Ascending aorta (tissue), 2 donors: ENCODE measurements around the gene OXNAD1. TPM values are rescaled to one million over a fixed set of nuclear protein-coding genes. Genes with fewer than 3 reads are reported as not detected.

Experiments used
- DNase-seq, 2 donors: peaks; one replicate each; pipeline ENCODE4 v3.0.0-alpha.2; 2019; ENCODE audit warnings: low spot score in 2 of 2
- H3K27ac ChIP-seq, 2 donors: fragments of 200-600 bp; sonication (generic); one replicate each; pipeline ENCODE4 v1.5.1; 2016 to 2017; ENCODE audit warnings: mild to moderate bottlenecking in 1 of 2
- H3K27me3 ChIP-seq: fragments of 200-600 bp; sonication (generic); one replicate; pipeline ENCODE4 v1.5.1; 2017
- H3K36me3 ChIP-seq, 2 donors: fragments of 200-600 bp; sonication (generic); one replicate each; pipeline ENCODE4 v1.5.1; 2016
- H3K4me1 ChIP-seq, 2 donors: fragments of 200-600 bp; sonication (generic); one replicate each; pipeline ENCODE4 v1.5.1; 2016 to 2017; ENCODE audit warnings: mild to moderate bottlenecking in 1 of 2
- H3K4me3 ChIP-seq, 2 donors: fragments of 200-600 bp; sonication (generic); one replicate each; pipeline ENCODE4 v1.5.1; 2016 to 2017; ENCODE audit warnings: mild to moderate bottlenecking in 1 of 2
- H3K9me3 ChIP-seq, 2 donors: fragments of 200-600 bp; sonication (generic); one replicate each; pipeline ENCODE4 v1.5.1; 2016
- intact Hi-C: fragments of 100-400 bp; cut with DNase I; formaldehyde crosslinking; loops from one replicate; pipeline ENCODE4 v1.15.1; 2023
- total RNA-seq: library from RNA; depleted of rRNA; stranded (reverse); fragments of >200 nt; gene quantifications from one replicate; pipeline ENCODE4 v1.1.0, GENCODE V29; 2016
- TF ChIP-seq, protein P1 (sequence below), 3 experiments: fragments of 200-600 bp in 2 of 3; fragments of 450-650 bp in 1 of 3; sonication (generic) in 2 of 3; IDR thresholded peaks; one replicate each; pipeline ENCODE4 v1.5.1; 2016 to 2019; ENCODE audit warnings: antibody characterized with exemption in 3 of 3, mild to moderate bottlenecking in 1 of 3, moderate library complexity in 1 of 3

The OXNAD1 gene
- total RNA-seq, 1 donor from 2014 or later = 6.9 TPM

DNA sequence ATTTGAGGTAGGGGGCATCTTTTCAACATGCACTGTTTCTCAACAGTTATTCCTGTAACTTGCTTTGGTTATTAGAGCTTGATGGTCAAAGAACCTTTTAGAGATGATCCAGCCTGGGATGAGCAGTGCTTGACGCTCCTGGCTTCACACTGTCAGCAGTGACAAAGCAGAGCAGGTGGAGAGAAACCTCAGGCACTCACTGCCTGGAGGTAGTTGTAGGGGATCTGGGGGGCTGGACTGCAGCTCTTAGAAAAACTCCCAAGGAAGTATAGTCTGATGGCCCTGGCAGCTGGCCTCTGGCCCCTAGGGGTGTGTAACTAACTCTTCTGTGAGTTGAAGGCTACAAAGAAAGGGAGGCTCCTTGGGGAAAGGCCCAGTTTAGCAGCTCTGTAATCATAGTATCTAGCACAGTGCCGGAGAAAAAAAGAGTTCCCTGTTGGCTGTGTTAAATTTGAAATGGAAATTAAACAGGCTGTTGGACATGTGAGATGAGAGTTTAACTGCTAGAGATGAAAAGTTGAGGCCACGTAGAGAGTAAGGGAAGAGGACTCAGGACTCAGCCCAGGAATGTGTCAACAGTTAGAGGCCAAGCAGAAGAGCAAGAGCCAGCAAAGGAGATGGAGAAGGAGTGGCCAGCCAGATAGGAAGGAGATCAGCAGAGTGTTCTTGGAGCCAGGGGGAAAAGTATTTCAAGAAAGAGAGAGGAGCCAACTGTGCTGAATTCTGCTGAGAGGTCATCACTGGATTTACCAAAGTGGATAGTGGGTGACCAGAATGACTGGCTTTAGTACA lies 14.2 kb downstream of the OXNAD1 start:
- peaks cover 2 to 9% of the 10 kb centered on the region in 2 donors for H3K36me3 ChIP-seq
- DNase-seq = no peak
- TF ChIP-seq, protein P1, sequence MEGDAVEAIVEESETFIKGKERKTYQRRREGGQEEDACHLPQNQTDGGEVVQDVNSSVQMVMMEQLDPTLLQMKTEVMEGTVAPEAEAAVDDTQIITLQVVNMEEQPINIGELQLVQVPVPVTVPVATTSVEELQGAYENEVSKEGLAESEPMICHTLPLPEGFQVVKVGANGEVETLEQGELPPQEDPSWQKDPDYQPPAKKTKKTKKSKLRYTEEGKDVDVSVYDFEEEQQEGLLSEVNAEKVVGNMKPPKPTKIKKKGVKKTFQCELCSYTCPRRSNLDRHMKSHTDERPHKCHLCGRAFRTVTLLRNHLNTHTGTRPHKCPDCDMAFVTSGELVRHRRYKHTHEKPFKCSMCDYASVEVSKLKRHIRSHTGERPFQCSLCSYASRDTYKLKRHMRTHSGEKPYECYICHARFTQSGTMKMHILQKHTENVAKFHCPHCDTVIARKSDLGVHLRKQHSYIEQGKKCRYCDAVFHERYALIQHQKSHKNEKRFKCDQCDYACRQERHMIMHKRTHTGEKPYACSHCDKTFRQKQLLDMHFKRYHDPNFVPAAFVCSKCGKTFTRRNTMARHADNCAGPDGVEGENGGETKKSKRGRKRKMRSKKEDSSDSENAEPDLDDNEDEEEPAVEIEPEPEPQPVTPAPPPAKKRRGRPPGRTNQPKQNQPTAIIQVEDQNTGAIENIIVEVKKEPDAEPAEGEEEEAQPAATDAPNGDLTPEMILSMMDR (IDR thresholded peaks at IDR 0.05) = no peak
- H3K9me3 ChIP-seq = no peaks in the 10 kb centered on the region
- intact Hi-C loops = no loop called here
- H3K4me3 ChIP-seq = no peak overlapping the region
- H3K4me1 ChIP-seq = no peaks in the 10 kb centered on the region
- H3K27ac ChIP-seq = no peak overlapping the region
- no peaks in the 10 kb centered on the region for H3K27me3 ChIP-seq

DNA sequence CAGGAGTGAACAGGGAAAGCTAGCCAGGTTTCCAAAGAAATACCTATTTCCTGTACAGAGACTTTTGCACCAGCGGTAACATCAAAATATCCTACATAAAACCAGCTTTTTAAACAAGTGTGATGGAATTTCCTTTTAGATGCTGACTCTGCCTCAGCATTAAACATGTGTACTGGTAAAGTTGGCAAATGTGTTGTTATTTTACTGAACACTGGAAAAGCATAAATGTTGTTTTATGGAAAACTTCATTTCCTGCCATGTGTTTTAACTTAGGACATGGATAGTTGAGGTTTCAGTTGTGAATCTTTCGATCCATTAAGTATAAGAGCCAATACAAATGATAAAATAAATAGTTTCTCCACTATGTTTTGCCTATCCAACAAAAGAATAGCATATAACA lies 15.7 kb downstream of the OXNAD1 start:
- H3K27me3 ChIP-seq = no peaks in the 10 kb centered on the region
- no peaks in the 10 kb centered on the region for H3K9me3 ChIP-seq
- DNase-seq = no peak
- H3K36me3 ChIP-seq = peaks cover 2 to 9% of the 10 kb centered on the region in 2 donors
- intact Hi-C loops = no loop called here
- no peak overlapping the region for H3K27ac ChIP-seq
- TF ChIP-seq, protein P1 (IDR thresholded peaks at IDR 0.05) = no peak
- H3K4me3 ChIP-seq = no peak overlapping the region
- H3K4me1 ChIP-seq = no peaks in the 10 kb centered on the region

DNA sequence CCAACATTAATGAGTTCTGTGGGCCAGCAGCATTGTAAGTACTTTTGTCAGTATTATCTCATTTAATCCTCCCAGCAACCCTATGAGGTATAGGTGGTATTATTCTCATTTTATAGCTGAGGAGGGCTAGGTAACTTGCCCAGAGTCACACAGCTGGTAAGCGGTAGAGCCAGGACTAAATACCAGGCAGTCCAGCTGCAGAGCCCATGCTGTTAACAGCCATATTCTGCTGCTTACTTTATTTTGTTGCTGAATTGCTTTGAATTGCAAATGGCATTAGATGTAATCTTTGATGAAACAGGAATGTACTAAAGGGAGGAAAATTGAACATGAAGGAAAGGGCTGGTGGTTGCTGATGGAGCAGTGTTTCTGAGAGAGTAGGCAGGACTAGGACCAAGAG lies 19.6 kb downstream of the OXNAD1 start:
- Histone ChIP-seq H3K9me3 (no peaks in the 10 kb centered on the region), H3K4me1 (peaks cover 0 to 12% of the 10 kb centered on the region in 2 donors), H3K27me3 (no peaks in the 10 kb centered on the region), H3K4me3 (no peak overlapping the region), H3K36me3 (peaks cover 0 to 2% of the 10 kb centered on the region in 2 donors), H3K27ac (no peak overlapping the region)
- TF ChIP-seq, protein P1 (IDR thresholded peaks at IDR 0.05) = no peak
- intact Hi-C loops = no loop called here
- DNase-seq = no peak

DNA sequence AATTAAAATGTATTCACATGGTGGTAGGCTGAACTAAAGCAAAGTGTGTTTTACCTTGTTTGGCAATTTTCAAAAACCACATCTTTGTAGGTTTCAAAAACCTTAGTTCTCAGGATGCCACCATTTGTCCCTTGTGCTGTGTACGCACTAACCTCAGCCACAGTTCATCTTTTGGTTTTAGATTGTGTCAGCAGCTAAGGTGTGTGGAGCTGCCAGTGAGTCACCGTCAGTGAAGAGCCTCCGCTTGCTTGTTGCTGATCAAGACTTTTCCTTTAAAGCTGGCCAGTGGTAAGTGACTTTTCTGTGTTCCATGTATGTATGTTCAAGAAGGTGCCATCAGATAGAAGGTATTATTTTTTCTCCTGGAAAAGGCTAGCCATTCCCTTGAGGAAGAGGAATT lies 21.1 kb downstream of the OXNAD1 start:
- Histone ChIP-seq H3K27me3 (no peaks in the 10 kb centered on the region), H3K4me3 (no peak overlapping the region), H3K4me1 (peaks cover 0 to 12% of the 10 kb centered on the region in 2 donors), H3K9me3 (no peaks in the 10 kb centered on the region), H3K27ac (no peak overlapping the region), H3K36me3 (no peaks in the 10 kb centered on the region)
- intact Hi-C loops = no loop called here
- TF ChIP-seq, protein P1 (IDR thresholded peaks at IDR 0.05) = no peak
- no peak for DNase-seq

DNA sequence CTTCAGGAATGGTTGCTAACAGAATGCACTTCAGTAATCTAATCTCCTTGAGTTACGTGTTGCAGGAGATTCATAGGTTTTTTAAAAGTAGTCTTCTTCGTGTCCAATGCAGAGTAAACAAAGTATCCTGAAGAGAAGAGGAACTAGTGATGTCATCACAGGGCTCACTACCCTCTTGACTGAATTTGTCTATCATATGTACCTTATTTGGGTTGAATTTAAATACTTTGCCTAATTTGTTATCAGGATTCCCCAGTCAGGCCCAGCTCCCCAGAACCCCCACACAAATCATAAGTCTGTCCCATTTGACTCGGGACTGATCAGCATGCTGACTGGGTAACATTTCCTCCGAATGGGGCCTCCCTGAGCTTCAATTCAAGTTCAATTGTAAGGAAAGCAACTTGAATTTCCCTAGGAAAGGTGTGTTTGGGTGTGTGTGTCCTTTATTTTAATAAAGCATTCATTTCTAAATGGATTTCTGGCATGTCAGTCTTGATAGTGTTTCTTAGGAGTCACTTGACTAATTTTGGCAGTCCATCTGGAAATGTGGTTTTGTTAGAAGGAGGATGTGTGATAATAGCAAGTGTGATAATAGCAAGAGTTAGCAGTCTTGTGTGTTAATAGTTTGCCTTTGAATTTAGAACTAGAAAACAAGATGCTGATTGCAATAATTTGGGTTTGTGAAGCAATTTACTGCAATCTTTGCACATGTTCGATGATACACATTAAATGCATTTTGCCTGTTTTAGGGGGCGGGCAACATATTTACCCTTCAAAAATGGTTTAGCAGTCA lies 21.9 kb downstream of the OXNAD1 start:
- Histone ChIP-seq H3K9me3 (no peaks in the 10 kb centered on the region), H3K27ac (peak overlapping the region in 1 of 2 donors; percentile 24), H3K4me1 (peaks cover 0 to 12% of the 10 kb centered on the region in 2 donors), H3K36me3 (no peaks in the 10 kb centered on the region), H3K4me3 (no peak overlapping the region), H3K27me3 (no peaks in the 10 kb centered on the region)
- no peak for DNase-seq
- TF ChIP-seq, protein P1 (IDR thresholded peaks at IDR 0.05) = no peak
- intact Hi-C loops = no loop called here
